PC-3 (cell line): ENCODE measurements around the gene NHLH1. TPM values are rescaled to one million over a fixed set of nuclear protein-coding genes. Genes with fewer than 3 reads are reported as not detected.

Source experiments
- ATAC-seq: fragments of 200-7000 bp; cut with Tn5 transposase; 2 replicates; pipeline ENCODE4 v1.9.1; 2020; ENCODE audit warnings: mild to moderate bottlenecking, moderate library complexity
- BruUV-seq: library from RNA; stranded (reverse); fragments of 400-500 nt; replicated peaks from 2 replicates; lab custom pipeline; 2021; lab: Mats Ljungman, UMichigan
- CTCF ChIA-PET: fragments of 300-600 bp; sonication (Branson Sonifier 250); formaldehyde crosslinking; loops from one replicate; lab custom pipeline; 2022; ENCODE audit warnings: antibody characterized with exemption; lab: Charles Lee
- POLR2A ChIA-PET: fragments of 300-600 bp; sonication (Branson Sonifier 250); formaldehyde crosslinking; loops from one replicate; lab custom pipeline; 2022; ENCODE audit warnings: antibody characterized with exemption; ENCODE audit not compliant: unreplicated experiment; lab: Charles Lee
- DNase-seq: peaks from one replicate; pipeline ENCODE4 v3.0.0-alpha.2; 2015
- H2AFZ ChIP-seq: fragments of 300-600 bp; sonication (generic); 2 replicates; pipeline ENCODE4 v1.6.0; 2016; ENCODE audit warnings: antibody characterized with exemption, low read length
- H3F3A ChIP-seq: fragments of 300-600 bp; sonication (generic); one replicate; pipeline ENCODE4 v1.6.0; 2017; ENCODE audit warnings: antibody characterized with exemption, low read length, control low read depth, mild to moderate bottlenecking; ENCODE audit not compliant: unreplicated experiment
- H3K27ac ChIP-seq: fragments of 300-600 bp; sonication (generic); 2 replicates; pipeline ENCODE4 v1.5.1; 2016; ENCODE audit warnings: mild to moderate bottlenecking, low read length
- H3K27me3 ChIP-seq: fragments of 300-600 bp; sonication (generic); 2 replicates; pipeline ENCODE4 v1.6.1; 2016; ENCODE audit warnings: low read length, mixed read lengths
- H3K36me3 ChIP-seq: fragments of 300-600 bp; sonication (generic); 2 replicates; pipeline ENCODE4 v1.6.1; 2016; ENCODE audit warnings: low read depth, mixed run types, low read length, mixed read lengths
- H3K4me1 ChIP-seq: fragments of 300-600 bp; sonication (generic); 2 replicates; pipeline ENCODE4 v1.5.1; 2016; ENCODE audit warnings: low read length; ENCODE audit not compliant: insufficient read depth
- H3K4me2 ChIP-seq: fragments of 300-600 bp; sonication (generic); 2 replicates; pipeline ENCODE4 v1.6.0; 2016; ENCODE audit warnings: low read length
- H3K4me3 ChIP-seq: fragments of 300-600 bp; sonication (generic); 2 replicates; pipeline ENCODE4 v1.5.1; 2016; ENCODE audit warnings: mild to moderate bottlenecking, low read length, mixed read lengths
- H3K79me2 ChIP-seq: fragments of 300-600 bp; sonication (generic); 2 replicates; pipeline ENCODE4 v1.6.1; 2017; ENCODE audit warnings: low read length, mixed read lengths
- H3K9ac ChIP-seq: fragments of 300-600 bp; sonication (generic); 2 replicates; pipeline ENCODE4 v1.6.0; 2016; ENCODE audit warnings: mild to moderate bottlenecking, low read length
- H3K9me2 ChIP-seq: fragments of 300-600 bp; sonication (generic); replicated peaks from 2 replicates; pipeline ENCODE4 v1.6.1; 2016; ENCODE audit warnings: mixed run types, low read length, mixed read lengths
- H3K9me3 ChIP-seq: fragments of 300-600 bp; sonication (generic); 2 replicates; pipeline ENCODE4 v1.6.1; 2016; ENCODE audit warnings: low read length, mixed read lengths
- H4K20me1 ChIP-seq: fragments of 300-600 bp; sonication (generic); 2 replicates; pipeline ENCODE4 v1.6.1; 2016; ENCODE audit warnings: low read length, mixed read lengths
- EZH2 ChIP-seq: fragments of 300-600 bp; sonication (generic); IDR thresholded peaks from one replicate; pipeline ENCODE4 v1.6.1; 2017; ENCODE audit warnings: antibody characterized with exemption, mild to moderate bottlenecking, low read length; ENCODE audit not compliant: unreplicated experiment
- EZH2phosphoT487 ChIP-seq: fragments of 300-600 bp; sonication (generic); IDR thresholded peaks from 2 replicates; pipeline ENCODE4 v1.6.1; 2018; ENCODE audit warnings: mild to moderate bottlenecking, antibody characterized with exemption, low read length, borderline replicate concordance
- intact Hi-C: fragments of 100-400 bp; cut with micrococcal nuclease; formaldehyde crosslinking; loops from 2 replicates; pipeline ENCODE4 v1.9.0; 2023
- total RNA-seq: library from RNA; depleted of rRNA; stranded (reverse); fragments of >200 nt; gene quantifications from 2 replicates; pipeline ENCODE4 v1.2.3, GENCODE V29; 2014
- TF ChIP-seq, protein P1 (sequence below): fragments of 300-600 bp; sonication (generic); conservative IDR thresholded peaks from 2 replicates; pipeline ENCODE4 v1.5.1; 2017; ENCODE audit warnings: antibody characterized with exemption, low read depth, mild to moderate bottlenecking, low read length

NHLH1 gene
- total RNA-seq, 1 experiment from 2014 or later = not detected

DNA sequence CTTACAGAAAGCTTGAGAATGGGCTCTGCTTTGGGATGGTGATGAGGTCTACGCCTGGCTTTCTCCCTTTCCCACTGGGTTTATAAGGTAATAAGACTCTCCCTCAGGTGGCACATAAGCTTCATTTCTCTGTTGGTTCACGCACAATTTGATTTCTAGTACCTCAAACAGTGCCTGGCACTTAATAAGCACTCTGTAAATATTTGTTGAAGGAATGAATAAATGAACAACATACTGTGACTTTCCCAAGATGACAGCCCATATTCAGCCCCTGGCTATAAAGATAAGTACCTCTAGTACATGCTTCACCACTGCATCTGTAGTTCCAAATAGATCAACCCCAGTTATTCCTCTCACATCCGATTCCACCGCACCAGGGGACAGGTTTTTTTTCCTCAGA lies 41.6 kb upstream of the NHLH1 start:
- Histone ChIP-seq H3K4me2 (no peak overlapping the region), H3K79me2 (peaks cover 11% of the 10 kb centered on the region; the same call in 1 of the 2 replicates), H3K9me3 (no peaks in the 10 kb centered on the region), H3F3A (no peaks in the 10 kb centered on the region), H3K27ac (no peak overlapping the region), H3K9ac (no peak overlapping the region), H2AFZ (no peak overlapping the region), H3K4me1 (no peaks in the 10 kb centered on the region), H4K20me1 (0 out of 2 replicates have a peak, but pooled peaks cover 5% of the 10 kb centered on the region), H3K4me3 (no peak overlapping the region), H3K9me2 (no peaks in the 10 kb centered on the region), H3K36me3 (peaks cover 61% of the 10 kb centered on the region), H3K27me3 (no peaks in the 10 kb centered on the region)
- intact Hi-C loops = no loop called here
- ATAC-seq (no peak), DNase-seq (no peak)
- POLR2A ChIA-PET = no interaction called here
- CTCF ChIA-PET = no interaction called here
- no TSS peak for BruUV-seq
- TF ChIP-seq EZH2 = no peak
- TF ChIP-seq EZH2phosphoT487 = no peak
- TF ChIP-seq, protein P1, sequence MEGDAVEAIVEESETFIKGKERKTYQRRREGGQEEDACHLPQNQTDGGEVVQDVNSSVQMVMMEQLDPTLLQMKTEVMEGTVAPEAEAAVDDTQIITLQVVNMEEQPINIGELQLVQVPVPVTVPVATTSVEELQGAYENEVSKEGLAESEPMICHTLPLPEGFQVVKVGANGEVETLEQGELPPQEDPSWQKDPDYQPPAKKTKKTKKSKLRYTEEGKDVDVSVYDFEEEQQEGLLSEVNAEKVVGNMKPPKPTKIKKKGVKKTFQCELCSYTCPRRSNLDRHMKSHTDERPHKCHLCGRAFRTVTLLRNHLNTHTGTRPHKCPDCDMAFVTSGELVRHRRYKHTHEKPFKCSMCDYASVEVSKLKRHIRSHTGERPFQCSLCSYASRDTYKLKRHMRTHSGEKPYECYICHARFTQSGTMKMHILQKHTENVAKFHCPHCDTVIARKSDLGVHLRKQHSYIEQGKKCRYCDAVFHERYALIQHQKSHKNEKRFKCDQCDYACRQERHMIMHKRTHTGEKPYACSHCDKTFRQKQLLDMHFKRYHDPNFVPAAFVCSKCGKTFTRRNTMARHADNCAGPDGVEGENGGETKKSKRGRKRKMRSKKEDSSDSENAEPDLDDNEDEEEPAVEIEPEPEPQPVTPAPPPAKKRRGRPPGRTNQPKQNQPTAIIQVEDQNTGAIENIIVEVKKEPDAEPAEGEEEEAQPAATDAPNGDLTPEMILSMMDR = no peak

DNA sequence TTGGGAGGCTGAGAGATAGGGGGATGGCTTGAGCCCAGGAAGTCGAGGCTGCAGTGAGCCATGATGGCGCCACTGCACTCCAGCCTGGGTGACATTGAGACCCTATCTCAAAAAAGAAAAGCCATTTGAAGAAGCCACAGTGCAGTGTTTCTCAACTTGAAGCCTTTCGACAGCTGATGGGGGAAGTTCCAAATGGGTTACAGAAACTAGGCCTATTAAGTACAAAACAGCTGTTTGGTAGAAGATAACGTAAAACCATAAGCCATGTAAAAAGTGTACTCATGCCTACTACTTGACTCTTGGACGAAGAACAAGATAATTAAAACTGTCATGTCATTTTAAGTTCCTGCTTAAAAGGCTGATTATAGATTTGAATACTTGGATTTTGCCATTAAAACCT lies 40.5 kb upstream of the NHLH1 start:
- TF ChIP-seq EZH2 (no peak), EZH2phosphoT487 (no peak)
- TF ChIP-seq, protein P1 = no peak
- no peaks in the 10 kb centered on the region for H3K27me3 ChIP-seq
- DNase-seq (no peak), ATAC-seq (no peak)
- no peak overlapping the region for H2AFZ ChIP-seq
- intact Hi-C loops = no loop called here
- H3K9ac ChIP-seq = no peak overlapping the region
- H3K9me2 ChIP-seq = no peaks in the 10 kb centered on the region
- CTCF ChIA-PET = no interaction called here
- no peaks in the 10 kb centered on the region for H3K9me3 ChIP-seq
- no peak overlapping the region for H3K4me3 ChIP-seq
- H3F3A ChIP-seq = no peaks in the 10 kb centered on the region
- peaks cover 4% of the 10 kb centered on the region; the same call in 1 of the 2 replicates for H3K79me2 ChIP-seq
- no TSS peak for BruUV-seq
- H3K36me3 ChIP-seq = peaks cover 65% of the 10 kb centered on the region
- H3K27ac ChIP-seq = no peak overlapping the region
- no peaks in the 10 kb centered on the region for H4K20me1 ChIP-seq
- H3K4me1 ChIP-seq = no peaks in the 10 kb centered on the region
- H3K4me2 ChIP-seq = no peak overlapping the region
- POLR2A ChIA-PET = no interaction called here

DNA sequence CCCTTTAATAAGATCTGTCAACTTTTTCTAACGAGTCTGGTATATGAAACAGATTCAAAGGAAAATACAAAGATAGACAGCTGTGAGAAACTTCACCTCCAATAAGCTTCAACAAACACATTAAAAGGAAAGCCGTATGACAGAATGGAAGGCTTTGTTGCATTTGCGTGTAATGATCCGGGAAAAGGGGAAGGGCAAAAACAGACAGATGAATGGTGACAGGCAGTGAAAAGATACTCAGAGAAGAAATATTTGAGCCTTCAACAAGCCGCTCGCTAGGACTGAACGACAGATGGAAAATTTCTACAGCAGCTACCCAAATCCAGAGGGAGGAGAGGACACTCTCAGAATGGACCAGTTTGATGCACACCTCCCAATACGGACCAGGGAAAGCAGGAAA lies 38.7 kb upstream of the NHLH1 start:
- Histone ChIP-seq H3K4me2 (no peak overlapping the region), H3F3A (no peaks in the 10 kb centered on the region), H3K9ac (no peak overlapping the region), H3K27ac (no peak overlapping the region), H3K4me1 (no peaks in the 10 kb centered on the region), H3K9me2 (no peaks in the 10 kb centered on the region), H4K20me1 (no peaks in the 10 kb centered on the region), H3K9me3 (no peaks in the 10 kb centered on the region), H3K36me3 (peaks cover 73% of the 10 kb centered on the region), H2AFZ (no peak overlapping the region), H3K4me3 (no peak overlapping the region), H3K27me3 (no peaks in the 10 kb centered on the region), H3K79me2 (no peaks in the 10 kb centered on the region)
- no TSS peak for BruUV-seq
- ATAC-seq (no peak), DNase-seq (no peak)
- TF ChIP-seq EZH2 = no peak
- TF ChIP-seq, protein P1 = no peak
- TF ChIP-seq EZH2phosphoT487 = no peak
- CTCF ChIA-PET = no interaction called here
- intact Hi-C loops = no loop called here
- POLR2A ChIA-PET = no interaction called here
